SK-N-SH (cell line): ENCODE results near the gene ZHX3.

Experiments
- EP300 ChIP-seq, 2 experiments: IDR thresholded peaks; 2 replicates each; pipeline versions ENCODE4 v1.4.0 to v1.6.1; 2012; ENCODE audit warnings: borderline replicate concordance in 1 of 2, low read depth in 1 of 2, low read length in 1 of 2
- FOXM1 ChIP-seq: IDR thresholded peaks from 2 replicates; pipeline ENCODE4 v1.4.0; 2012; ENCODE audit warnings: low read depth, mild to moderate bottlenecking
- JUND ChIP-seq: IDR thresholded peaks from 2 replicates; pipeline ENCODE4 v1.4.0; 2012
- MXI1 ChIP-seq: IDR thresholded peaks from 2 replicates; pipeline ENCODE4 v1.6.1; 2012; ENCODE audit warnings: mild to moderate bottlenecking, low read depth, low read length, improper control_type of control experiment
- NFIC ChIP-seq: IDR thresholded peaks from 2 replicates; pipeline ENCODE4 v1.4.0; 2012; ENCODE audit warnings: borderline replicate concordance
- TEAD4 ChIP-seq: IDR thresholded peaks from 2 replicates; pipeline ENCODE4 v1.4.0; 2012; ENCODE audit warnings: mild to moderate bottlenecking, borderline replicate concordance; ENCODE audit not compliant: insufficient read depth
- TF ChIP-seq, protein P1 (sequence below): fragments of 200-600 bp; sonication (generic); IDR thresholded peaks from 2 replicates; pipeline ENCODE4 v1.6.1; 2017; ENCODE audit warnings: antibody characterized with exemption, mild to moderate bottlenecking, moderate library complexity
- TF ChIP-seq, protein P2 (sequence below): IDR thresholded peaks from 2 replicates; pipeline ENCODE4 v1.6.1; 2012; ENCODE audit warnings: mild to moderate bottlenecking, low read depth, low read length, moderate library complexity

DNA sequence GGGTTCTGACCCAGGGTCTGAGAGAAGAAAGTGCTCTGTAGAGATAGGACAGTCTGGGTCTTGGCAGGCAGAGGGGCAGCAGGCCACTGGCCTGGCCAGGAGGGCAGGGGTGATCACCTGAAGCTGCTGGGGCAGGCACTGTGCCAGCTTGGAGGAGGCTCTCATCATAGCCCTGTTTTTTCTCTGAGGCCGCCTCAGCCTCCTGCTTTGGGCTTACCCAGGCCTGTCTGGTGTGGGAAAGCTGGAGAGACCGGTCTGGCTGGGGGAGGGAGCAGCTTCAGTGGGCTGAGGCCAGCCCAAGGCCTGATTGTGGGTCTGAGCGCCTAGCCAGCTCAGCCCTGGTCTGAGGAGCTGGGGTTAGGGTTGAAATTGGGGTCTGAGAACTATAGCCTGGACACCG, 26.9 kb upstream of the ZHX3 start:
- TF ChIP-seq, protein P1, sequence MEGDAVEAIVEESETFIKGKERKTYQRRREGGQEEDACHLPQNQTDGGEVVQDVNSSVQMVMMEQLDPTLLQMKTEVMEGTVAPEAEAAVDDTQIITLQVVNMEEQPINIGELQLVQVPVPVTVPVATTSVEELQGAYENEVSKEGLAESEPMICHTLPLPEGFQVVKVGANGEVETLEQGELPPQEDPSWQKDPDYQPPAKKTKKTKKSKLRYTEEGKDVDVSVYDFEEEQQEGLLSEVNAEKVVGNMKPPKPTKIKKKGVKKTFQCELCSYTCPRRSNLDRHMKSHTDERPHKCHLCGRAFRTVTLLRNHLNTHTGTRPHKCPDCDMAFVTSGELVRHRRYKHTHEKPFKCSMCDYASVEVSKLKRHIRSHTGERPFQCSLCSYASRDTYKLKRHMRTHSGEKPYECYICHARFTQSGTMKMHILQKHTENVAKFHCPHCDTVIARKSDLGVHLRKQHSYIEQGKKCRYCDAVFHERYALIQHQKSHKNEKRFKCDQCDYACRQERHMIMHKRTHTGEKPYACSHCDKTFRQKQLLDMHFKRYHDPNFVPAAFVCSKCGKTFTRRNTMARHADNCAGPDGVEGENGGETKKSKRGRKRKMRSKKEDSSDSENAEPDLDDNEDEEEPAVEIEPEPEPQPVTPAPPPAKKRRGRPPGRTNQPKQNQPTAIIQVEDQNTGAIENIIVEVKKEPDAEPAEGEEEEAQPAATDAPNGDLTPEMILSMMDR, result no peak
- TF ChIP-seq JUND, result no peak
- TF ChIP-seq, protein P2, sequence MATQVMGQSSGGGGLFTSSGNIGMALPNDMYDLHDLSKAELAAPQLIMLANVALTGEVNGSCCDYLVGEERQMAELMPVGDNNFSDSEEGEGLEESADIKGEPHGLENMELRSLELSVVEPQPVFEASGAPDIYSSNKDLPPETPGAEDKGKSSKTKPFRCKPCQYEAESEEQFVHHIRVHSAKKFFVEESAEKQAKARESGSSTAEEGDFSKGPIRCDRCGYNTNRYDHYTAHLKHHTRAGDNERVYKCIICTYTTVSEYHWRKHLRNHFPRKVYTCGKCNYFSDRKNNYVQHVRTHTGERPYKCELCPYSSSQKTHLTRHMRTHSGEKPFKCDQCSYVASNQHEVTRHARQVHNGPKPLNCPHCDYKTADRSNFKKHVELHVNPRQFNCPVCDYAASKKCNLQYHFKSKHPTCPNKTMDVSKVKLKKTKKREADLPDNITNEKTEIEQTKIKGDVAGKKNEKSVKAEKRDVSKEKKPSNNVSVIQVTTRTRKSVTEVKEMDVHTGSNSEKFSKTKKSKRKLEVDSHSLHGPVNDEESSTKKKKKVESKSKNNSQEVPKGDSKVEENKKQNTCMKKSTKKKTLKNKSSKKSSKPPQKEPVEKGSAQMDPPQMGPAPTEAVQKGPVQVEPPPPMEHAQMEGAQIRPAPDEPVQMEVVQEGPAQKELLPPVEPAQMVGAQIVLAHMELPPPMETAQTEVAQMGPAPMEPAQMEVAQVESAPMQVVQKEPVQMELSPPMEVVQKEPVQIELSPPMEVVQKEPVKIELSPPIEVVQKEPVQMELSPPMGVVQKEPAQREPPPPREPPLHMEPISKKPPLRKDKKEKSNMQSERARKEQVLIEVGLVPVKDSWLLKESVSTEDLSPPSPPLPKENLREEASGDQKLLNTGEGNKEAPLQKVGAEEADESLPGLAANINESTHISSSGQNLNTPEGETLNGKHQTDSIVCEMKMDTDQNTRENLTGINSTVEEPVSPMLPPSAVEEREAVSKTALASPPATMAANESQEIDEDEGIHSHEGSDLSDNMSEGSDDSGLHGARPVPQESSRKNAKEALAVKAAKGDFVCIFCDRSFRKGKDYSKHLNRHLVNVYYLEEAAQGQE, result no peak
- no peak for TF ChIP-seq TEAD4
- no peak for TF ChIP-seq EP300 (IDR thresholded peaks at IDR 0.05; ENCODE audit: borderline replicate concordance in 1 of 2, low read depth in 1 of 2, low read length in 1 of 2)
- TF ChIP-seq MXI1, result no peak
- TF ChIP-seq NFIC, result no peak
- TF ChIP-seq FOXM1, result no peak
